Mesodermal cell (in vitro differentiated cells): ENCODE data around the gene TARM1.
"Not testable (repeated sequence)": the region's sequence is repeated elsewhere in the genome, so short reads cannot be mapped to it uniquely, and the experiment has no call there.

Source experiments
- H3K27ac ChIP-seq: 2 replicates; pipeline ENCODE4 v1.7.0; 2013; ENCODE audit warnings: mild to moderate bottlenecking, low read depth, low read length, moderate library complexity; ENCODE audit not compliant: severe bottlenecking
- H3K36me3 ChIP-seq: 2 replicates; pipeline ENCODE4 v1.7.1; 2013; ENCODE audit warnings: mild to moderate bottlenecking, low read length, moderate library complexity; ENCODE audit not compliant: control insufficient read depth, insufficient read depth
- H3K4me1 ChIP-seq: one replicate; pipeline ENCODE4 v1.7.1; 2013; ENCODE audit warnings: mild to moderate bottlenecking, low read length; ENCODE audit not compliant: insufficient read depth, control insufficient read depth, poor library complexity, severe bottlenecking
- H3K4me3 ChIP-seq: 2 replicates; pipeline ENCODE4 v1.7.0; 2013; ENCODE audit warnings: low read length, control low read depth, mild to moderate bottlenecking; ENCODE audit not compliant: insufficient read depth, poor library complexity, severe bottlenecking; ENCODE audit errors: extremely low read depth
- H3K9me3 ChIP-seq: 2 replicates; pipeline ENCODE4 v1.7.1; 2013; ENCODE audit warnings: mild to moderate bottlenecking, low read length, moderate library complexity; ENCODE audit not compliant: control insufficient read depth
- WGBS, 2 experiments: methylation state at CpG; one replicate each; pipeline ENCODE4 v1.1.5; 2013; ENCODE audit warnings: missing lambda C conversion rate in 2 of 2; ENCODE audit not compliant: insufficient coverage in 2 of 2; 5-methylcytosine and 5-hydroxymethylcytosine counted together

TARM1 gene

GRCh38 chr19:54114340-54115108, 33.4 kb upstream of the TARM1 start:
- H3K27ac ChIP-seq: no peak overlapping the region
- WGBS, 2 experiments: 26 to 34% methylated on average over 20 to 28 of the region's 28 CpGs

DNA sequence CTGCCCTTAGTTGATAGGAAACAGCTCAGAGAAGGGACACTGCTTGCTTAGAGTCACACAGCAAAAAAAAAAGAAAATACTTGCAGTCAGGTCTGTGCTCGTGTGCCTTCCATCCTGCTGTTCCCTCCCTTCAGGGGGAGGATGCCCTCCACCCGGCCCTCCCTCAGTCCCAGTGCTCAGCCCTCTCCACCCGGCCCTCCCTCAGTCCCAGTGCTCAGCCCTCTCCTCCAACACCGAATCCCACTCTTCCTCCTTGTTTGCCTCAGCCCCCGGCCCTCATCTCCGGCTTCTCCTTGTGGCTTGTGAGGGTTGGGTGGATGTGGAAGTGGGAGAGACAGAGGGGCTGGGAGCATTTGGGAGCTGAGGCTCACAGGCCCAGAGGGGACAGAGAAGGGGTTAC, 28.5 kb upstream of the TARM1 start:
- H3K4me3 ChIP-seq: no peak overlapping the region
- WGBS, 2 experiments: 83 to 91% methylated on average over 2 to 3 of the region's 6 CpGs
- H3K36me3 ChIP-seq: peaks cover 76% of the 10 kb centered on the region
- H3K27ac ChIP-seq: no peak overlapping the region
- H3K9me3 ChIP-seq: no peaks in the 10 kb centered on the region
- peaks cover 6% of the 10 kb centered on the region for H3K4me1 ChIP-seq

More at GRCh38 chr19:54114340-54115108, 33.4 kb upstream of the TARM1 start:
- peak overlapping the region; percentile 75 for H3K4me3 ChIP-seq
- H3K4me1 ChIP-seq: peaks cover 9% of the 10 kb centered on the region
- H3K9me3 ChIP-seq: no peaks in the 10 kb centered on the region
- H3K36me3 ChIP-seq: peaks cover 58% of the 10 kb centered on the region

GRCh38 chr19:54108496-54108895, 27.3 kb upstream of the TARM1 start:
- no peak overlapping the region for H3K4me3 ChIP-seq
- H3K4me1 ChIP-seq: no peaks in the 10 kb centered on the region
- peaks cover 71% of the 10 kb centered on the region for H3K36me3 ChIP-seq
- H3K9me3 ChIP-seq: no peaks in the 10 kb centered on the region
- H3K27ac ChIP-seq: no peak overlapping the region
- 89 to 90% methylated on average over 4 to 5 of the region's 7 CpGs for WGBS, 2 experiments

GRCh38 chr19:54107876-54108490, 26.8 kb upstream of the TARM1 start:
- no peak overlapping the region for H3K4me3 ChIP-seq
- peaks cover 65% of the 10 kb centered on the region for H3K36me3 ChIP-seq
- no peaks in the 10 kb centered on the region for H3K4me1 ChIP-seq
- no peak overlapping the region for H3K27ac ChIP-seq
- H3K9me3 ChIP-seq: no peaks in the 10 kb centered on the region
- WGBS, 2 experiments: 94% methylated on average over 16 to 19 of the region's 21 CpGs

- Histone ChIP-seq H3K36me3 (peaks cover 57% of the 10 kb centered on the region), H3K4me3 (no peak overlapping the region), H3K27ac (no peak overlapping the region), H3K9me3 (no peaks in the 10 kb centered on the region), H3K4me1 (no peaks in the 10 kb centered on the region)
- 93 to 94% methylated on average over 8 to 15 of the region's 15 CpGs for WGBS, 2 experiments
Observed at GRCh38 chr19:54106716-54107115, 25.6 kb upstream of the TARM1 start.

DNA sequence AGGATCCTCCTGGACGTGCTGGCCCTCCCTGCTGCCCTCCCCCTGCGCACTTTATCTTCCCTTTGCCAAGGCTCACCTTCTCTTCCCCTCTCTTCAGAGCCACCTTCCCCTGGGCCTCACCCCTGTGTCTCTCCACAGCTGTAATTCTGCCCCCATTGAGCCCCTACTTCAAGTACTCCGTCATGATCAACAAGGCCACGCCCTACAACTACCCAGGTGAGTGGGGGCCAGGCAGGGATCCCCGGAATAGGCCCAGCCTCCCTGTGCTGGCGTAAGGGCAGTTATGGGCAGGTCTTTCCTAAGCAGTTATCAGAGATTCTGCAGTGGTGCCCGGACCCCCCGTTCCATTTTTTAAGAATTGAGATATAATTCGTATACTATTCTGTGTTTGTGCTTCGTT, 24.6 kb upstream of the TARM1 start:
- Histone ChIP-seq H3K27ac (no peak overlapping the region), H3K36me3 (peaks cover 50% of the 10 kb centered on the region), H3K4me1 (no peaks in the 10 kb centered on the region), H3K4me3 (no peak overlapping the region), H3K9me3 (no peaks in the 10 kb centered on the region)
- WGBS, 2 experiments: 91 to 92% methylated on average over 8 to 10 of the region's 10 CpGs

DNA sequence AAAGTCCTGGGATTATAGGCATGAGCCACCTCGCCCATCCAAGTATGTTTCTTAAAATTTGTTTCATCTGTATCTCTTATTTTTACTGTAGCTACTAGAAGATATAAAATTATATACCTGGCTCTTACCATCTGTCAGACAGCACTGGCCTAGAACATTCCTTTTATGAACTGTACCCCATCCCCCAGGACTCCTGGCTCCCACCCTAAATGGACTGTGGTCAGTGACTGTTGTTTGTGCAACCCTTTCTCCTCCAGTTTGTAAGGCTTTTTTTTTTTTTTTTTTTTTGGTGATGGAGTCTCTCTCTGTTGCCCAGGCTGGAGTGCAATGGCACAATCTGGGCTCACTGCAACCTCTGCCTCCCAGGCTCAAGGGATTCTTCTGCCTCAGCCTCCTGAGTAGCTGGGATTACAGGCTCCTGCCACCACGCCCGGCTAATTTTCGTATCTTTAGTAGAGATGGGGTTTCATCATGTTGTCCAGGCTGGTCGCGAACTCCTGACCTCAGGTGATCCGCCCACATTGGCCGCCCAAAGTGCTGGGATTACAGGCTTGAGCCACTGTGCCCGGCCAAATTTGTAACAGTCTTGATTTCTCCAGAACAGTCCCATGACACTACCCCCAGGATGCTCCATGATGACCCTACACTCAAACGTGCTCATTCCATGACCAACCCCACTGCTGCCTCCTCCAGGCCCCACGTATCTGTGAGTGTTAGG, 24.0 kb upstream of the TARM1 start:
- Histone ChIP-seq H3K4me3 (no peak overlapping the region), H3K9me3 (no peaks in the 10 kb centered on the region), H3K36me3 (peaks cover 43% of the 10 kb centered on the region), H3K27ac (no peak overlapping the region), H3K4me1 (no peaks in the 10 kb centered on the region)
- WGBS, 2 experiments: 93 to 95% methylated on average over 7 of the region's 11 CpGs

DNA sequence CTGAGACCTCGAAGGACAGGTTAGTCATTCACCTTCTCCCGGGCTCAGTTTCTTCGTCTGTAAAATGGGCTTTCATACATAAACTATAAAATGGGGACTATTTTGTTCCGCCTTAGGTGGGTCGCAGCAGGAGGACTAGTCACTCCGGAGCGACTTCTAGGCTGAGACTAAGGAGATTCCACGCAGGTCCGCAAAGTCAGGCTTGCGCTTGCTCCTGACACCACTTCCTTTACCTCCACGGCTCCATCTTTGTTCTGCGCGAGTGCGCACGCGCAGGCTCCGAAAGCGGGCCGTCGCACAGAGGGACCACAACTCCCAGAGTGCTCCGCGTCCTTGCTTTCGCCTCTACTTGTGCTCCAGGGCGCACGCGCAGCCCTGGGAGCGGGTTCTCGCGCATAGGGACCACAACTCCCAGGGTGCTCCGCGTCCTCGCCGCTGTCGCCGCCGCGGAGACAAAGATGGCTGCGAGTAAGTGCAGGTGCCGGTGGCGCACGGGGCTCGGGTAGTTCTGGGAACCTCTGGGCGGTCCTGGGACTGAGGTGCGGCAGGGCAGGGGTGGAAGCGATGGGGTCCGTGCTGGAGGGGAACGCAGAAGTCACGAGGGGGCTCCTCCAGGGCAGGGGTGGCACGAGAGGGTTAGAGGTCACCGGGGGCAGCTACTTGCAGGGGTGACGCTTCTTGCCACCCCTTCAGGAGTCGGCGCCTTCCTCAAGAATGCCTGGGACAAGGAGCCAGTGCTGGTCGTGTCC, 21.4 kb upstream of the TARM1 start, which contains the start of gene NDUFA3:
NDUFA3 (plus strand) TSS at position 435 of the 749 bp plus-strand sequence; CDS start at position 459, 24 bp downstream.
- Histone ChIP-seq H3K36me3 (peaks cover 21% of the 10 kb centered on the region), H3K4me3 (peak within 1 kb of the TSS; percentile 93), H3K4me1 (no peaks in the 10 kb centered on the region), H3K9me3 (no peaks in the 10 kb centered on the region), H3K27ac (no peak within 1 kb of the TSS)
- 4 to 6% methylated on average over 36 to 52 of the region's 54 CpGs for WGBS, 2 experiments

GRCh38 chr19:54100561-54100960, 19.4 kb upstream of the TARM1 start, which contains the start of gene OSCAR:
TSS of gene OSCAR (minus strand) at chr19:54100803. CDS start at chr19:54100792, 11 bp downstream.
- Histone ChIP-seq H3K9me3 (no peaks in the 10 kb centered on the region), H3K27ac (no peak within 1 kb of the TSS), H3K36me3 (peaks cover 2% of the 10 kb centered on the region), H3K4me3 (no peak within 1 kb of the TSS), H3K4me1 (peaks cover 4% of the 10 kb centered on the region)
- whole genome bisulfite sequencing, 2 experiments: 81 to 92% methylated on average over 5 of the region's 5 CpGs

DNA sequence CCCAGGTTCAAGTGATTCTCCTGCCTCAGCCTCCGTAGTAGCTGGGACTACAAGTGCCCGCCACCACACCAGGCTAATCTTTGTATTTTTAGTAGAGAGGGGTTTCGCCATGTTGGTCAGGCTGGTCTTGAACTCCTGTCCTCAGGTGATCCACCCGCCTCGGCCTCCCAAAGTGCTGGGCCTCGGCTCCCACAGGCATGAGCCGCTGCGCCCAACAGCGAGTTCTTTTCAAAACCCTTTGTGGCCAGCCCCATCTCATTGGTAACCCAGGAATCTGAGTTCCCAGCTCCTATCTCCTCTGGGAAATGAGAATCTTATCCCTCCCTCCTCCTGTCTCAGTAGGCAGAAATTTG, 18.7 kb upstream of the TARM1 start:
- H3K9me3 ChIP-seq, H3K4me1 ChIP-seq, H3K4me3 ChIP-seq, H3K36me3 ChIP-seq, H3K27ac ChIP-seq: not testable (repeated sequence)
- 82% methylated on average over 7 to 9 of the region's 9 CpGs for WGBS, 2 experiments
